Spleen (tissue), 11 donors: ENCODE measurements around the gene DSE. TPM values are rescaled to one million over a fixed set of nuclear protein-coding genes. Genes with fewer than 3 reads are reported as not detected.

Experiments
- DNase-seq: peaks from one replicate; pipeline ENCODE4 v3.0.0-alpha.2; 2020
- H3K27ac ChIP-seq, 8 donors: fragments of 200-600 bp; sonication (generic) in 7 of 8; 1 replicate in 4 of 8; 2 replicates in 4 of 8; pipeline versions ENCODE4 v1.5.0 to v1.8.0; 2016 to 2021; ENCODE audit warnings: inconsistent platforms in 4 of 8, mild to moderate bottlenecking in 4 of 8, moderate library complexity in 1 of 8
- H3K27me3 ChIP-seq, 7 donors: fragments of 200-600 bp; sonication (generic) in 6 of 7; replicated peaks in 1 of 7; 1 replicate in 4 of 7; 2 replicates in 3 of 7; pipeline versions ENCODE4 v1.5.0 to v1.8.0; 2016 to 2021; ENCODE audit warnings: inconsistent platforms in 3 of 7, mild to moderate bottlenecking in 1 of 7
- H3K36me3 ChIP-seq, 6 donors: fragments of 200-600 bp; sonication (generic) in 5 of 6; 1 replicate in 4 of 6; 2 replicates in 2 of 6; pipeline versions ENCODE4 v1.5.0 to v1.8.0; 2016 to 2021; ENCODE audit warnings: inconsistent platforms in 2 of 6
- H3K4me1 ChIP-seq, 6 donors: fragments of 200-600 bp; sonication (generic) in 5 of 6; 1 replicate in 3 of 6; 2 replicates in 3 of 6; pipeline versions ENCODE4 v1.5.0 to v1.8.0; 2016 to 2021; ENCODE audit warnings: inconsistent platforms in 3 of 6
- H3K4me3 ChIP-seq, 8 donors: fragments of 200-600 bp; sonication (generic) in 7 of 8; 1 replicate in 4 of 8; 2 replicates in 4 of 8; pipeline versions ENCODE4 v1.5.0 to v1.8.0; 2016 to 2021; ENCODE audit warnings: inconsistent platforms in 4 of 8, mild to moderate bottlenecking in 4 of 8, moderate library complexity in 2 of 8
- H3K9me3 ChIP-seq, 8 donors: fragments of 200-600 bp; sonication (generic) in 7 of 8; 1 replicate in 4 of 8; 2 replicates in 4 of 8; pipeline versions ENCODE4 v1.5.0 to v1.8.0; 2016 to 2021; ENCODE audit warnings: inconsistent platforms in 4 of 8
- CTCF ChIP-seq, 11 experiments: fragments of 200-600 bp in 7 of 11; fragments of 450-650 bp in 4 of 11; sonication (generic) in 4 of 11; IDR thresholded peaks in 8 of 11; conservative IDR thresholded peaks in 3 of 11; 1 replicate in 7 of 11; 2 replicates in 4 of 11; pipeline versions ENCODE4 v1.4.0 to v1.8.0; 2016 to 2021; ENCODE audit warnings: antibody characterized with exemption in 11 of 11, inconsistent platforms in 4 of 11, mild to moderate bottlenecking in 1 of 11
- POLR2A ChIP-seq, 3 donors: fragments of 450-650 bp; IDR thresholded peaks; one replicate each; pipeline ENCODE4 v1.5.1; 2017; ENCODE audit warnings: antibody characterized with exemption in 3 of 3, mild to moderate bottlenecking in 1 of 3
- POLR2AphosphoS5 ChIP-seq, 3 donors: sonication (generic); formaldehyde crosslinking; IDR thresholded peaks; one replicate each; pipeline ENCODE4 v1.5.1; 2017; ENCODE audit warnings: antibody characterized with exemption in 3 of 3
- WGBS, 5 donors: extraction: QIAGEN DNeasy Blood & Tissue Kit in 3 of 5; methylation state at CpG; one replicate each; pipeline versions ENCODE4 v1.1.5 to v1.1.7; 2013 to 2018; 5-methylcytosine and 5-hydroxymethylcytosine counted together
- intact Hi-C: fragments of 100-400 bp; cut with DNase I; formaldehyde crosslinking; loops from one replicate; pipeline ENCODE4 v1.15.0; 2023; ENCODE audit warnings: low total_unique reads
- polyA plus RNA-seq, 3 donors: library from polyadenylated mRNA; stranded (reverse); fragments of 200-250 nt; gene quantifications; one replicate each; pipeline ENCODE4 v1.2.1, GENCODE V29; 2013
- total RNA-seq, 7 donors: library from RNA; depleted of rRNA in 3 of 7; stranded (reverse); fragments of >200 nt in 3 of 7; fragmentation: NEBNext Ultra II Directional in 4 of 7; extraction: Animal tissue kit (Norgen Biotek cat#: 25700) in 4 of 7; gene quantifications; one replicate each; pipeline versions ENCODE4 v1.1.0 to v1.2.1, GENCODE V29; 2016 to 2021
- donor health status: healthy with polysubstance abuse.
- donor health status: DM: no; HTN: no; CAD: no; lungs with moderate emphysema.
- donor health status: DM: no; HTN: no; CAD: no.
- donor health status: Bipolar disorder and iron deficiency.
- donor health status: healthy.
- donor health status: DM: no; HTN: no; CAD: no.
- donor health status: DM: yes; HTN: yes; CAD: no.

The DSE gene
- total and polyA plus RNA-seq, 10 donors, result 8.2 to 82.3 (median 61.7) TPM

GRCh38 chr6:116379764-116380163, 9.0 kb downstream of the DSE start:
- no peaks in the 10 kb centered on the region for H3K27me3 ChIP-seq

GRCh38 chr6:116380346-116380745, 9.6 kb downstream of the DSE start:
- DNase-seq, result no peak
- no peaks in the 10 kb centered on the region for H3K9me3 ChIP-seq
- 56 to 85% (median 61%) methylated on average over 1 of the region's 1 CpG for WGBS, 5 donors
- TF ChIP-seq POLR2AphosphoS5 (IDR thresholded peaks at IDR 0.05) (no peak), POLR2A (IDR thresholded peaks at IDR 0.05) (no peak), CTCF (IDR thresholded peaks at IDR 0.05 in 8 of 11, conservative IDR thresholded peaks at IDR 0.05 in 3 of 11) (no peak)
- H3K36me3 ChIP-seq, result no peaks in the 10 kb centered on the region
- intact Hi-C loops, result no loop called here
- no peak overlapping the region for H3K27ac ChIP-seq
- no peak overlapping the region for H3K4me3 ChIP-seq
- no peaks in the 10 kb centered on the region for H3K27me3 ChIP-seq
- H3K4me1 ChIP-seq, result peaks cover 0 to 68% (median 16%) of the 10 kb centered on the region in 6 donors

More at GRCh38 chr6:116379764-116380163, 9.0 kb downstream of the DSE start:
- TF ChIP-seq POLR2AphosphoS5 (IDR thresholded peaks at IDR 0.05) (no peak), CTCF (IDR thresholded peaks at IDR 0.05 in 8 of 11, conservative IDR thresholded peaks at IDR 0.05 in 3 of 11) (no peak)
- H3K36me3 ChIP-seq, result no peaks in the 10 kb centered on the region
- no peak overlapping the region for H3K4me3 ChIP-seq
- H3K27ac ChIP-seq, result no peak overlapping the region
- DNase-seq, result no peak
- intact Hi-C loops, result no loop called here
- no peaks in the 10 kb centered on the region for H3K9me3 ChIP-seq
- H3K4me1 ChIP-seq, result peaks cover 0 to 68% (median 14%) of the 10 kb centered on the region in 6 donors

GRCh38 chr6:116381000-116381399, 10.3 kb downstream of the DSE start:
- intact Hi-C loops, result no loop called here
- no peak for DNase-seq
- H3K9me3 ChIP-seq, result no peaks in the 10 kb centered on the region
- no peak overlapping the region for H3K27ac ChIP-seq
- no peak for TF ChIP-seq POLR2AphosphoS5 (IDR thresholded peaks at IDR 0.05)
- no peak for TF ChIP-seq POLR2A (IDR thresholded peaks at IDR 0.05)
- no peak for TF ChIP-seq CTCF (IDR thresholded peaks at IDR 0.05 in 8 of 11, conservative IDR thresholded peaks at IDR 0.05 in 3 of 11)
- no peak overlapping the region for H3K4me3 ChIP-seq
- H3K4me1 ChIP-seq, result peaks cover 3 to 68% (median 22%) of the 10 kb centered on the region in 6 donors
- H3K36me3 ChIP-seq, result no peaks in the 10 kb centered on the region
- H3K27me3 ChIP-seq, result no peaks in the 10 kb centered on the region
- WGBS, 5 donors, result 79 to 89% (median 86%) methylated on average over 3 of the region's 3 CpGs

GRCh38 chr6:116382587-116382986, 11.8 kb downstream of the DSE start:
- H3K27ac ChIP-seq, result no peak overlapping the region
- intact Hi-C loops, result no loop called here
- 93 to 100% (median 97%) methylated on average over 1 of the region's 1 CpG for WGBS, 5 donors
- peaks cover 19 to 68% (median 33%) of the 10 kb centered on the region in 6 donors for H3K4me1 ChIP-seq
- TF ChIP-seq POLR2A (IDR thresholded peaks at IDR 0.05), result no peak
- TF ChIP-seq CTCF (IDR thresholded peaks at IDR 0.05 in 8 of 11, conservative IDR thresholded peaks at IDR 0.05 in 3 of 11), result no peak
- TF ChIP-seq POLR2AphosphoS5 (IDR thresholded peaks at IDR 0.05), result no peak
- no peak overlapping the region for H3K4me3 ChIP-seq
- H3K27me3 ChIP-seq, result no peaks in the 10 kb centered on the region
- DNase-seq, result no peak
- H3K9me3 ChIP-seq, result no peaks in the 10 kb centered on the region
- no peaks in the 10 kb centered on the region for H3K36me3 ChIP-seq
